GM21447 (cell line): ENCODE measurements around the gene CACNB2.

Experiments
- ATAC-seq: cut with Tn5 transposase; IDR thresholded peaks from one replicate; pipeline ENCODE4 v1.9.1; 2021; ENCODE audit not compliant: unreplicated experiment

CACNB2 gene

GRCh38 chr10:18140149-18140956 is at the start of gene CACNB2:
CACNB2 (plus strand) TSS chr10:18140424.
- ATAC-seq: no peak

- no peak for ATAC-seq
These were observed 45.9 kb upstream of the CACNB2 start for GRCh38 chr10:18094332-18094731.

- no peak for ATAC-seq
These were observed 45.4 kb upstream of the CACNB2 start for GRCh38 chr10:18094793-18095192.

- ATAC-seq: no peak
These were observed 42.7 kb upstream of the CACNB2 start for GRCh38 chr10:18097524-18097923.

- ATAC-seq: no peak
These were observed 42.0 kb upstream of the CACNB2 start for GRCh38 chr10:18098201-18098600.

GRCh38 chr10:18099415-18099814 is 40.8 kb upstream of the CACNB2 start:
- ATAC-seq: no peak

GRCh38 chr10:18100669-18101068 is 39.6 kb upstream of the CACNB2 start:
- ATAC-seq: no peak

GRCh38 chr10:18102404-18102803 is 37.8 kb upstream of the CACNB2 start:
- ATAC-seq: no peak

GRCh38 chr10:18104223-18104872 is 35.9 kb upstream of the CACNB2 start:
- ATAC-seq: no peak

- no peak for ATAC-seq
These were observed 30.8 kb upstream of the CACNB2 start for GRCh38 chr10:18109341-18109870.

- ATAC-seq: no peak
These were observed 26.3 kb upstream of the CACNB2 start for GRCh38 chr10:18113881-18114280.

- ATAC-seq: no peak
These were observed 22.9 kb upstream of the CACNB2 start for GRCh38 chr10:18117276-18117675.

- ATAC-seq: no peak
These were observed 17.5 kb upstream of the CACNB2 start for GRCh38 chr10:18122753-18123152.

GRCh38 chr10:18133046-18133445 is 7.2 kb upstream of the CACNB2 start:
- ATAC-seq: no peak

GRCh38 chr10:18134509-18134908 is 5.7 kb upstream of the CACNB2 start:
- ATAC-seq: no peak

- no peak for ATAC-seq
These were observed 5.3 kb upstream of the CACNB2 start for GRCh38 chr10:18134921-18135320.

- ATAC-seq: no peak
These were observed 4.0 kb upstream of the CACNB2 start for GRCh38 chr10:18136073-18136791.

- no peak for ATAC-seq
These were observed 3.1 kb upstream of the CACNB2 start for GRCh38 chr10:18137111-18137510.

GRCh38 chr10:18140957-18141845 is 977 bp downstream of the CACNB2 start:
- ATAC-seq: no peak

- no peak for ATAC-seq
These were observed 1.9 kb downstream of the CACNB2 start for GRCh38 chr10:18142151-18142550.

GRCh38 chr10:18144396-18144795 is 4.2 kb downstream of the CACNB2 start:
- no peak for ATAC-seq
